ENCODE results near the gene ATPAF1. TPM values are rescaled to one million over a fixed set of nuclear protein-coding genes. Genes with fewer than 3 reads are reported as not detected.
"Not testable (repeated sequence)": the region's sequence is repeated elsewhere in the genome, so short reads cannot be mapped to it uniquely, and the experiment has no call there.

The ATPAF1 gene
- total RNA-seq, 1 donor from 2014 or later = 32.2 TPM

DNA sequence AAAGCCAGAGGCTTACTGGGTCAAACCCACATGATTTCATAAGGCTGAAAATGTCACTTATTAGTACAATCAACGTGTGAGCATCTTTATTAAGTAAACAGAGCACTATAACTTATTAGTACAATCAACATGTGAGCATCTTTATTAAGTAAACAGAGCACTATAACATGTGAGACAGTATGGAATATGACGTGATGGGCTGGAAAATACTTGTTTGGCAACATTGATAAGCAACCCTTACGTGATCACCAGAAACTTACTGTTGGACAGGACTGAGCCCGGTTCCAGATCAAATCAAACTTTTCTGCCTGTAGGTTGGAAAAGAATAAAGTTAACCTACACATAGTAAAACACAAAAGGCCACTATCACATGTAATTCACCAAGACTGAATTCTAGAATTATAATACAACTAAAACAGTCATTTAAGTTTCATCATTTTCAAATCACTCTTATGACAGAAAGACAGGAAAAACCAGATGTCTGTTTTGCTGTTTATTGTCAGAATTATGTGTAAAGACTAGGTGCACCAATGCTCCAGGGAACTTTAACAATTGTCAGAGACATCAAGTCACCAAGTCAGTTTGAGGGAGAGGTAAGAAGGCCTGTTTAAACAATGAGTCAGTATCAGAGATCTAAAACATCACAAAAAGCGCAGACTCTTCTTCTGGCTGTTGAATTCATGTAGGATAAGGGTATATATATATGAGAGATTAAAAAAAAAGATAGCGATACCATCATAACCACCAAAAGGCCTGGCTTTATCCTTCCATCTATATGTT lies 15.7 kb downstream of the ATPAF1 start:
- DNase-seq (no peak), ATAC-seq (no peak)
- TF ChIP-seq, protein P1, sequence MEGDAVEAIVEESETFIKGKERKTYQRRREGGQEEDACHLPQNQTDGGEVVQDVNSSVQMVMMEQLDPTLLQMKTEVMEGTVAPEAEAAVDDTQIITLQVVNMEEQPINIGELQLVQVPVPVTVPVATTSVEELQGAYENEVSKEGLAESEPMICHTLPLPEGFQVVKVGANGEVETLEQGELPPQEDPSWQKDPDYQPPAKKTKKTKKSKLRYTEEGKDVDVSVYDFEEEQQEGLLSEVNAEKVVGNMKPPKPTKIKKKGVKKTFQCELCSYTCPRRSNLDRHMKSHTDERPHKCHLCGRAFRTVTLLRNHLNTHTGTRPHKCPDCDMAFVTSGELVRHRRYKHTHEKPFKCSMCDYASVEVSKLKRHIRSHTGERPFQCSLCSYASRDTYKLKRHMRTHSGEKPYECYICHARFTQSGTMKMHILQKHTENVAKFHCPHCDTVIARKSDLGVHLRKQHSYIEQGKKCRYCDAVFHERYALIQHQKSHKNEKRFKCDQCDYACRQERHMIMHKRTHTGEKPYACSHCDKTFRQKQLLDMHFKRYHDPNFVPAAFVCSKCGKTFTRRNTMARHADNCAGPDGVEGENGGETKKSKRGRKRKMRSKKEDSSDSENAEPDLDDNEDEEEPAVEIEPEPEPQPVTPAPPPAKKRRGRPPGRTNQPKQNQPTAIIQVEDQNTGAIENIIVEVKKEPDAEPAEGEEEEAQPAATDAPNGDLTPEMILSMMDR (IDR thresholded peaks at IDR 0.05) = no peak
- no peak overlapping the region for H3K4me3 ChIP-seq
- no peaks in the 10 kb centered on the region for H3K27me3 ChIP-seq
- H3K36me3 ChIP-seq = peaks cover 77% of the 10 kb centered on the region
- no peaks in the 10 kb centered on the region for H3K4me1 ChIP-seq
- no peak overlapping the region for H3K27ac ChIP-seq
- intact Hi-C loops (cut with DNase I) = no loop called here
- H3K9me3 ChIP-seq = no peaks in the 10 kb centered on the region

DNA sequence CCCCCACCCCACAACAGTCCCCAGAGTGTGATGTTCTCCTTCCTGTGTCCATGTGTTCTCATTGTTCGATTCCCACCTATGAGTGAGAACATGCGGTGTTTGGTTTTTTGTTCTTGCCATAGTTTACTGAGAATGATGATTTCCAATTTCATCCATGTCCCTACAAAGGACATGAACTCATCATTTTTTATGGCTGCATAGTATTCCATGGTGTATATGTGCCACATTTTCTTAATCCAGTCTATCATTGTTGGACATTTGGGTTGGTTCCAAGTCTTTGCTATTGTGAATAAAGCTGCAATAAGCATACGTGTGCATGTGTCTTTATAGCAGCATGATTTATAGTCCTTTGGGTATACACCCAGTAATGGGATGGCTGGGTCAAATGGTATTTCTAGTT lies 17.0 kb downstream of the ATPAF1 start:
- H3K4me1 ChIP-seq; H3K27me3 ChIP-seq; H3K27ac ChIP-seq; ATAC-seq; H3K9me3 ChIP-seq; DNase-seq; intact Hi-C loops (cut with DNase I); H3K4me3 ChIP-seq: not testable (repeated sequence)
- H3K36me3 ChIP-seq = peaks cover 65% of the 10 kb centered on the region

DNA sequence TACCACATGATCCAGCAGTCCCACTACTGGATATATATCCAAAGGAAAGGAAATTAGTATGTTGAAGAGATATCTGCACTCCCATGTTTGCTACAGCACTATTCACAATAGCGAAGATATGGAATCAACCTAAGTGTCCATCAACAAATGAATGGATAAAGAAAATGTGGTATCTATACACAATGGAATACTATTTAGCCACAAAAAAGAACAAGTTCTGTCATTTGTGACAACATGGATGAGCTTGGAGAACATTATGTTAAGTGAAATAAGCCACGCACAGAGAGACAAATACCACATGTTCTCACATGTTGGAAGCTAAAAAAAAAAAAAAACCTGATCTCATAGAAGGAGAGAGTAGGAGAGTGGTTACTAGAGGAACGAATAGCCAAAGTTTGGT lies 17.7 kb downstream of the ATPAF1 start:
- no peaks in the 10 kb centered on the region for H3K27me3 ChIP-seq
- no peaks in the 10 kb centered on the region for H3K4me1 ChIP-seq
- no peak overlapping the region for H3K27ac ChIP-seq
- H3K36me3 ChIP-seq = peaks cover 58% of the 10 kb centered on the region
- TF ChIP-seq, protein P1 (IDR thresholded peaks at IDR 0.05) = no peak
- H3K4me3 ChIP-seq = no peak overlapping the region
- DNase-seq = no peak
- intact Hi-C loops (cut with DNase I) = no loop called here
- H3K9me3 ChIP-seq = no peaks in the 10 kb centered on the region
- ATAC-seq = no peak

DNA sequence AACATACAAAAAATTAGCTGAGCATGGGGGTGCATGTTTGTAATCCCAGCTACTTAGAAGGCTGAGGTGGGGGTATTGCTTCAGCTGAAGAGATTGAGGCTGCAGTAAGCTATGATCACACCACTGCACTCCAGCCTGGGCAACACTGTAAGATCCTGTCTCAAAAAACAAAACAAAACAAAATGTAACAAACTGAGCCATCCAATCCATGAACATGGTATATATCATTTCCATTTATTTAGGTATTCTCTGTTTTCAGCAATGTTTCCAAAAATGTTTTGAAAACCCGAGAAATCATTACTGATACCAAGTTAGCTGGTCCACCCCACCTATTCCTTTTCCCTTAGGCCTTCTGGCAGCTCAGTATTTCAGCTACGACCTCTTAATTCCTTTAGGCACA lies 18.4 kb downstream of the ATPAF1 start:
- H3K9me3 ChIP-seq = no peaks in the 10 kb centered on the region
- no peak overlapping the region for H3K4me3 ChIP-seq
- H3K27me3 ChIP-seq = no peaks in the 10 kb centered on the region
- no peak for DNase-seq
- H3K4me1 ChIP-seq = no peaks in the 10 kb centered on the region
- ATAC-seq = no peak
- no peak overlapping the region for H3K27ac ChIP-seq
- TF ChIP-seq, protein P1 (IDR thresholded peaks at IDR 0.05) = no peak
- peaks cover 53% of the 10 kb centered on the region for H3K36me3 ChIP-seq
- intact Hi-C loops (cut with DNase I) = no loop called here

DNA sequence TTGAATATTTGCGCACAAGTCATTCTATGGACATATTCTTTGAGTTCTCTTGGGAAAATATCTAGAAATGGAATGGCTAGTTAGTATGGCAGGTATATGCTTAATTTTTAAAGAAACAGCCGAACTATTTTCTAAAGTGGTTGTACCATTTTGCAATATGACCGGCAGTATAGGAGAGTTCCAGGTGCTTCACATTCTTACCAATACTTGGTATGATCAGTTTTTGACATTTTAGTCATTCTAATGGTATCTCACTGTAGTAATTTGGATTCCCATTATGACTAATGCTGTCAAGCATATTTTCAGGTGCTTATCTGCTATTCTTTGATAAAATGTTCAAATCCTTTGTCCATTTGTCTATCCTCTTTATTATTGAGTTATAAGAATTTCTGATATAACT lies 20.6 kb downstream of the ATPAF1 start:
- Histone ChIP-seq H3K4me1 (peaks cover 5% of the 10 kb centered on the region), H3K27me3 (no peaks in the 10 kb centered on the region), H3K36me3 (peaks cover 38% of the 10 kb centered on the region), H3K9me3 (no peaks in the 10 kb centered on the region), H3K4me3 (no peak overlapping the region), H3K27ac (no peak overlapping the region)
- DNase-seq (no peak), ATAC-seq (no peak)
- TF ChIP-seq, protein P1 (IDR thresholded peaks at IDR 0.05) = no peak
- intact Hi-C loops (cut with DNase I) = no loop called here

DNA sequence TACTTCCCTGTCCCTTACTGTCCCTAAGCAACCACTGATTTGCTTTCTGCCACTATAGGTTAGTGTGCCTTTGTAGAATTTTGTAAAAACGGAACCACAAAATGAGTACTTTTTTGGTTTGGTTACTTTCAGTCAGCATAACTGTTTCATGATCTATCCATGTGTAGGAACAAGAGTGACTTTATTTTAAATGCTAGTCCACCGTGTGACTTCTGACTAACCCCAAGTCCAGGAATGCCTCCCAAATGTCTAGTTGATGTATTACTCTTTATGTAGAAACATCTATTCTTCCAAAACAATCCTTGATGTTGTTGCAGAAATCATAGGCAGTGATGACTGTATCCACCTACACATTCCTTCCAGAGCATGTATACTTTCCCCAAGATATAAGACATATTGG lies 21.3 kb downstream of the ATPAF1 start:
- H3K4me1 ChIP-seq = peaks cover 5% of the 10 kb centered on the region
- no peaks in the 10 kb centered on the region for H3K9me3 ChIP-seq
- peaks cover 30% of the 10 kb centered on the region for H3K36me3 ChIP-seq
- intact Hi-C loops (cut with DNase I) = no loop called here
- H3K27ac ChIP-seq = no peak overlapping the region
- ATAC-seq (no peak), DNase-seq (no peak)
- TF ChIP-seq, protein P1 (IDR thresholded peaks at IDR 0.05) = no peak
- no peak overlapping the region for H3K4me3 ChIP-seq
- H3K27me3 ChIP-seq = no peaks in the 10 kb centered on the region
